BJ (cell line): ENCODE measurements around the gene ABAT. TPM values are rescaled to one million over a fixed set of nuclear protein-coding genes. Genes with fewer than 3 reads are reported as not detected.

Experiments used
- CTCF ChIA-PET: fragments of 350-600 bp; formaldehyde crosslinking; extraction: SDS; loops from one replicate; lab custom pipeline; 2021; ENCODE audit warnings: antibody characterized with exemption, inconsistent platforms; lab: Yijun Ruan, JAX
- POLR2A ChIA-PET: fragments of 300-600 bp; sonication (Branson Sonifier 250); formaldehyde crosslinking; extraction: SDS; loops from one replicate; lab custom pipeline; 2021; ENCODE audit warnings: antibody characterized with exemption; lab: Charles Lee
- DNase-seq: peaks from one replicate; pipeline ENCODE4 v3.0.0-alpha.2; 2011; ENCODE audit warnings: low read depth
- H3K27me3 ChIP-seq: 2 replicates; pipeline ENCODE4 v1.6.0; 2011; ENCODE audit warnings: low read length; ENCODE audit not compliant: control insufficient read depth, insufficient read depth
- H3K36me3 ChIP-seq: 2 replicates; pipeline ENCODE4 v1.5.1; 2011; ENCODE audit warnings: low read length; ENCODE audit not compliant: control insufficient read depth, insufficient read depth
- H3K4me3 ChIP-seq: 2 replicates; pipeline ENCODE4 v1.5.1; 2011; ENCODE audit warnings: low read depth, mild to moderate bottlenecking, control low read depth, low read length
- polyA plus RNA-seq: library from polyadenylated mRNA; depleted of rRNA; stranded (reverse); fragments of >200 nt; gene quantifications from 2 replicates; pipeline ENCODE4 v1.2.3, GENCODE V29; 2011
- TF ChIP-seq, protein P1 (sequence below): IDR thresholded peaks from 2 replicates; pipeline ENCODE4 v1.5.1; 2011; ENCODE audit warnings: low read depth, mild to moderate bottlenecking, control low read depth, inconsistent platforms, low read length, moderate library complexity; ENCODE audit not compliant: insufficient read depth

The ABAT gene
- polyA plus RNA-seq, 1 experiment = 3.5 TPM

GRCh38 chr16:8768692-8769091, 94.3 kb downstream of the ABAT start:
- H3K4me3 ChIP-seq = no peak overlapping the region
- POLR2A ChIA-PET = no interaction called here
- H3K36me3 ChIP-seq = no peaks in the 10 kb centered on the region
- no peak for DNase-seq
- no peaks in the 10 kb centered on the region for H3K27me3 ChIP-seq
- TF ChIP-seq, protein P1, sequence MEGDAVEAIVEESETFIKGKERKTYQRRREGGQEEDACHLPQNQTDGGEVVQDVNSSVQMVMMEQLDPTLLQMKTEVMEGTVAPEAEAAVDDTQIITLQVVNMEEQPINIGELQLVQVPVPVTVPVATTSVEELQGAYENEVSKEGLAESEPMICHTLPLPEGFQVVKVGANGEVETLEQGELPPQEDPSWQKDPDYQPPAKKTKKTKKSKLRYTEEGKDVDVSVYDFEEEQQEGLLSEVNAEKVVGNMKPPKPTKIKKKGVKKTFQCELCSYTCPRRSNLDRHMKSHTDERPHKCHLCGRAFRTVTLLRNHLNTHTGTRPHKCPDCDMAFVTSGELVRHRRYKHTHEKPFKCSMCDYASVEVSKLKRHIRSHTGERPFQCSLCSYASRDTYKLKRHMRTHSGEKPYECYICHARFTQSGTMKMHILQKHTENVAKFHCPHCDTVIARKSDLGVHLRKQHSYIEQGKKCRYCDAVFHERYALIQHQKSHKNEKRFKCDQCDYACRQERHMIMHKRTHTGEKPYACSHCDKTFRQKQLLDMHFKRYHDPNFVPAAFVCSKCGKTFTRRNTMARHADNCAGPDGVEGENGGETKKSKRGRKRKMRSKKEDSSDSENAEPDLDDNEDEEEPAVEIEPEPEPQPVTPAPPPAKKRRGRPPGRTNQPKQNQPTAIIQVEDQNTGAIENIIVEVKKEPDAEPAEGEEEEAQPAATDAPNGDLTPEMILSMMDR = no peak
- CTCF ChIA-PET = no interaction called here

DNA sequence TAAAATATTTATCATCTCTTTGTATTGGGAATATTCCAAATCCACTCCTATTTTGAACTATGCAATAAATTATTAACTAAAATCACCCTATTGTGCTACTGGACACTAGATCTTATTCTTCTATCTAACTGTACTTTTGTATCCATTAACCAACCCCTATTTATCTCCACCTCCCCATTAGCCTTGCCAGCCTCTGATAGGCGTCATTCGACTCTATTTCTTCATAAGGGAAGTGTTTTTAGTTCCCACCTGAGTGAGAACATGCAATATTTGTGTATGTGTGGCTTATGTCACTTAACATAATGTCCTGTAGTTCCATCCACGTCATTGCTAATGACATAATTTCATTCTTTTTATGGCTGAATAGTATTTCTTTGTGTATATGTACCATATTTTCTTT, 99.1 kb downstream of the ABAT start:
- Histone ChIP-seq H3K4me3 (no peak overlapping the region), H3K36me3 (no peaks in the 10 kb centered on the region), H3K27me3 (no peaks in the 10 kb centered on the region)
- DNase-seq = no peak
- TF ChIP-seq, protein P1 = no peak
- CTCF ChIA-PET = no interaction called here
- POLR2A ChIA-PET = no interaction called here

DNA sequence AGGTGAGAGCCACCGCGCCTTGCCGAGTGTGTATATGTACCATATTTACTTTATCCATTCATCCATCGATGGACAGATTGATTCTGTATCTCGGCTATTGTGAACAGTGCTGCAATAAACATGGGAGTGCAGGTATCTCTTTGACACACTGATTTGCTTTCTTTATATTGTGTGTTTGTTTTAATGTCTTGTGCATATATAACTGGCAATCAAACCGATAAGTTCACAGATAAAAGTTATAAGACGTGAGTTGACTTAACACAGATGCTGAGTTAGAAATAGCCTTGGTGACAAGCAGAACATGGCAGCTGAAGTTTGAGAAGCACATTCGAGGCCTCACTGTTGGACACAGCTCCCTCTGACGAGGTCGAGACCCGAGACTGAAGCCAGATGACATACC, 99.8 kb downstream of the ABAT start:
- CTCF ChIA-PET = no interaction called here
- H3K36me3 ChIP-seq = no peaks in the 10 kb centered on the region
- TF ChIP-seq, protein P1 = no peak
- H3K27me3 ChIP-seq = no peaks in the 10 kb centered on the region
- POLR2A ChIA-PET = no interaction called here
- no peak for DNase-seq
- no peak overlapping the region for H3K4me3 ChIP-seq

GRCh38 chr16:8775359-8775758, 100.9 kb downstream of the ABAT start:
- no peak for DNase-seq
- TF ChIP-seq, protein P1 = no peak
- no peaks in the 10 kb centered on the region for H3K36me3 ChIP-seq
- CTCF ChIA-PET = no interaction called here
- H3K4me3 ChIP-seq = no peak overlapping the region
- POLR2A ChIA-PET = no interaction called here
- H3K27me3 ChIP-seq = no peaks in the 10 kb centered on the region

GRCh38 chr16:8776129-8776584, 101.7 kb downstream of the ABAT start:
- ChIA-PET POLR2A (no interaction called here), CTCF (no interaction called here)
- no peak overlapping the region for H3K4me3 ChIP-seq
- DNase-seq = no peak
- H3K36me3 ChIP-seq = no peaks in the 10 kb centered on the region
- H3K27me3 ChIP-seq = no peaks in the 10 kb centered on the region
- TF ChIP-seq, protein P1 = no peak
